Measurements from ENCODE around the gene RNF168.
"Not testable (repeated sequence)": the region's sequence is repeated elsewhere in the genome, so short reads cannot be mapped to it uniquely, and the experiment has no call there.

RNF168 gene

DNA sequence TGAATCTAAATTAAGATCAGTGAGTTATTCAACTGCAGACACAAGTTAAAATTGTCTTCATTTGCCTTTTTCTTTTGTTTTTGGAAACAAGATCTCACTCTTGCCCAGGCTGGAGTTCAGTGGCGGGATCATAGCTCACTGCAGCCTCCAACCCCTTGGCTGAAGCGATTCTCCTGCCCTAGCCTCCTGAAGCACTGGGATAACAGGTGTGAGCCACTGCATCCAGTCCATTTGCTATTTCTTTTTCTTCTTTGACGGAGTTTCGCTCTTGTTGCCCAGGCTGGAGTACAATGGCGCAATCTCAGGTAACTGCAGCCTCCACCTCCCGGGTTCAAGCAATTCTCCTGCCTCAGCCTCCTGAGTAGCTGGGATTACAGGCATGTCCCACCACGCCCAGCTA, 10.3 kb downstream of the RNF168 start:
- no peak overlapping the region for H3K4me3 ChIP-seq (replicated peaks in 1 of 2; ENCODE audit: low read depth in 2 of 2, low read length in 2 of 2)
- DNase-seq (ENCODE audit: low read depth in 2 of 2), result no peak
- TF ChIP-seq, protein P1, sequence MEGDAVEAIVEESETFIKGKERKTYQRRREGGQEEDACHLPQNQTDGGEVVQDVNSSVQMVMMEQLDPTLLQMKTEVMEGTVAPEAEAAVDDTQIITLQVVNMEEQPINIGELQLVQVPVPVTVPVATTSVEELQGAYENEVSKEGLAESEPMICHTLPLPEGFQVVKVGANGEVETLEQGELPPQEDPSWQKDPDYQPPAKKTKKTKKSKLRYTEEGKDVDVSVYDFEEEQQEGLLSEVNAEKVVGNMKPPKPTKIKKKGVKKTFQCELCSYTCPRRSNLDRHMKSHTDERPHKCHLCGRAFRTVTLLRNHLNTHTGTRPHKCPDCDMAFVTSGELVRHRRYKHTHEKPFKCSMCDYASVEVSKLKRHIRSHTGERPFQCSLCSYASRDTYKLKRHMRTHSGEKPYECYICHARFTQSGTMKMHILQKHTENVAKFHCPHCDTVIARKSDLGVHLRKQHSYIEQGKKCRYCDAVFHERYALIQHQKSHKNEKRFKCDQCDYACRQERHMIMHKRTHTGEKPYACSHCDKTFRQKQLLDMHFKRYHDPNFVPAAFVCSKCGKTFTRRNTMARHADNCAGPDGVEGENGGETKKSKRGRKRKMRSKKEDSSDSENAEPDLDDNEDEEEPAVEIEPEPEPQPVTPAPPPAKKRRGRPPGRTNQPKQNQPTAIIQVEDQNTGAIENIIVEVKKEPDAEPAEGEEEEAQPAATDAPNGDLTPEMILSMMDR (IDR thresholded peaks at IDR 0.05; ENCODE audit: low read depth, low read length), result no peak

DNA sequence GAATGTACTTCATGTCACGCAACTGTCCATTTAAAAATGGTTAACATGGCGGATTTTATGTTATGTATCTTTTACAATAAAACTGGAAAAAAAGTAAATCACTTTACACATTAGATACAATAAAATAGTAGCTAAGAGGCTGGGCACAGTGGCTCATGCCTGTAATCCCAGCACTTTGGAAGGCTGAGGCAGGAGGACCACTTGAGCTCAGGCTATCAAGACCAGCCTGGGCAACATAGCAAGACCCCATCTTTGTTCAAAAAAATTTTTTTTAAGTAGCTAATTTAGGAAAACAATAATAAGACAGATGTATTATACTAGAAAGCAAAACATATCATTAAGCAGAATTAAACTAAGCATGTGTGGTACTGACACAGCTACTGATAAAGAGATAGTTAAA, 11.5 kb downstream of the RNF168 start:
- no peak overlapping the region for H3K4me3 ChIP-seq (replicated peaks in 1 of 2; ENCODE audit: low read depth in 2 of 2, low read length in 2 of 2)
- TF ChIP-seq, protein P1 (IDR thresholded peaks at IDR 0.05; ENCODE audit: low read depth, low read length), result no peak
- no peak for DNase-seq (ENCODE audit: low read depth in 2 of 2)

DNA sequence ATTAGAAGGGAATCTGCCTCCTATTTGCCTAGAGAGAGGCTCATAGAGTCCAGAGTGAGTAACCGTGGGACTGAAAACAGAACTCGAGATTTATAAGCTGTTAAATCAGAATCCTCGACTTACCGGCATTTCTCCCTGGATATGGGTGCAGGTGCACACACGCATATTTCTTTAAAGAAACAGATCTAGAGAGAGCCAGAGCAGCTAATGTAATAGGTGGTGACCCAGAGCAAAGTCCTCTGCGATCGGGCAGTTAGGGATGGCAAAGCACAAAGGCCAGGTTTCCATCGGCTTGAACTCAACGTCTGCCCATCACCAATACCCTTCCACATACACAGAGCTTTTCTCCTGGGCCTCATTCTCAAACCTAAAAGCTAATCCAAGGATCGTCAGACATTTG, 13.8 kb downstream of the RNF168 start:
- no peak for DNase-seq (ENCODE audit: low read depth in 2 of 2)
- TF ChIP-seq, protein P1 (IDR thresholded peaks at IDR 0.05; ENCODE audit: low read depth, low read length), result no peak
- no peak overlapping the region for H3K4me3 ChIP-seq (replicated peaks in 1 of 2; ENCODE audit: low read depth in 2 of 2, low read length in 2 of 2)

DNA sequence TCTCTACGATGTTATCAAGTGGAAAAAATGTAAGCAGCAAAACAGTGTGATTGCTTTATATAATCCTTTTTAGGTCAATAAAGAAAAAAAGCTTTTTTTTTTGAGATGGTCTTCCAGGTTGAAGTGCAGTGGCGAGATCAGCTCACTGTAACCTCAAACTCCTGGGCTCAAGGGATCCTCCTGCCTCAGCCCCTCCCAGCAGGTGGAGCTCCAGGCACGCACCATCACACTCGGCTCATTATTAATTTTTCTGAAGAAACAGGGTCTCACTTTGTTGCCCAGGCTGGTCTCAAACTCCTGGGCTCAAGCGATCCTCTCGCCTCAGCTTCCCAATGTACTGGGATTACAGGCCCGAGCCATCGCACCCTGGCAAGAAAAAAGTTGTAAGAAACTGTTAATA, 17.3 kb downstream of the RNF168 start:
- H3K4me3 ChIP-seq (replicated peaks in 1 of 2; ENCODE audit: low read depth in 2 of 2, low read length in 2 of 2), result no peak overlapping the region
- peak; percentile 6 to 11 for DNase-seq (ENCODE audit: low read depth in 2 of 2)
- TF ChIP-seq, protein P1 (IDR thresholded peaks at IDR 0.05; ENCODE audit: low read depth, low read length), result peak; percentile 11

DNA sequence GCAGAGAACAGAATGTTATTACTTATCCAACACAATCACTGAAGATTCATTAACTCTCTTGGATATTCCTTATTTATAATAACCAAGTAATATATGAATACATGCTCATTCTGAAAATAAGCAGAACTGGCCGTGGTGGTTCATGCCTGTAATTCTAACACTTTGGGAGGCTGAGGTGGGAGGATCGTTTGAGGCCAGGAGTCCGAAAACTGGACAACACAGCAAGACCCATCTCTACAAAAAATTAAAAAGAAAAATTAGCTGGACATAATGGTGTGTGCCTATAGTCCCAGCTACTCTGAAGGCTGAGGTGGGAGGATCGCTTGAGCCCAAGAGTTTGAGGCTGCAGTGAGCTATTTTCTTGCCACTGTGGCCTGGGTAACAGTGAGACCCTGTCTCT, 25.9 kb downstream of the RNF168 start:
- no peak overlapping the region for H3K4me3 ChIP-seq (replicated peaks in 1 of 2; ENCODE audit: low read depth in 2 of 2, low read length in 2 of 2)
- no peak for DNase-seq (ENCODE audit: low read depth in 2 of 2)
- TF ChIP-seq, protein P1 (IDR thresholded peaks at IDR 0.05; ENCODE audit: low read depth, low read length), result no peak

DNA sequence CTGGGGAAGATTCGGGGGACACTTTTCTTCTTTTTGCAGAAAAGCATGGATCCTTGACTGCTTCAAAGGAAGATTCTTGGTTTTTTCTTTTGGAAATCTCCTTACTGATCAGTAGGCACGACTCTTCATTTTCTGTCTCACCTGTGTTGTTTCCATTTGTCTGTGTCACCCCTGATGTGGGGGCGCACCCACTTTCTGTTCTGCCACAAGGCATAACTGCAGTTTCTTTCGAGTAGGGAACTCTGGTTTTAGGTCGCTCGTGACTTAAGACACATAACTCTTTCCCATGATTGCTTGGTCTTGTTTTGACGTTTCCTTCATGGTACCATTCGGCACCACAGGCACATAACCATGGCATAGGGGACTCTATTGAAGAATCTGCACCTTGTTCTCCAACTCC, 31.3 kb downstream of the RNF168 start:
- DNase-seq (ENCODE audit: low read depth in 2 of 2), result no peak
- TF ChIP-seq, protein P1 (IDR thresholded peaks at IDR 0.05; ENCODE audit: low read depth, low read length), result no peak
- H3K4me3 ChIP-seq (replicated peaks in 1 of 2; ENCODE audit: low read depth in 2 of 2, low read length in 2 of 2), result no peak overlapping the region

DNA sequence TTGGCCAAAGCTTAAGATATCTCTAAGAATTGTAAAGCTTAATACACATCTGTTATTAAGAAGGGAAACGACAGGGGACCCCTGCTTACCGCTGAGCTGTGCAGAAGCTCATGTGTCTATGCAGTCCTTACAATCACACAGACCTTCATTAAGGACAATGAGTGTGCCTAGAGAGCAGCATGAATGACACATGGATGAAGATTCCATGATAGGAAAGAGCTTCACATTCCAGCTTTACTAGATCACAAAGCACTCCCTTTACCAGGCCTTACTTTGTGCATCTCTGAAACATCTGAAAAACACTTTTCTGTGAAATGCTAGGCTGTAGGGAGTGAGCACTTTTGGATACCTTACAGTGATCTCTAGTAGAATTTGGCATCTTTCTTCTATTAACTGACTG, 32.0 kb downstream of the RNF168 start:
- no peak overlapping the region for H3K4me3 ChIP-seq (replicated peaks in 1 of 2; ENCODE audit: low read depth in 2 of 2, low read length in 2 of 2)
- TF ChIP-seq, protein P1 (IDR thresholded peaks at IDR 0.05; ENCODE audit: low read depth, low read length), result no peak
- peak in 1 of 2 donors; percentile 18 for DNase-seq (ENCODE audit: low read depth in 2 of 2)

DNA sequence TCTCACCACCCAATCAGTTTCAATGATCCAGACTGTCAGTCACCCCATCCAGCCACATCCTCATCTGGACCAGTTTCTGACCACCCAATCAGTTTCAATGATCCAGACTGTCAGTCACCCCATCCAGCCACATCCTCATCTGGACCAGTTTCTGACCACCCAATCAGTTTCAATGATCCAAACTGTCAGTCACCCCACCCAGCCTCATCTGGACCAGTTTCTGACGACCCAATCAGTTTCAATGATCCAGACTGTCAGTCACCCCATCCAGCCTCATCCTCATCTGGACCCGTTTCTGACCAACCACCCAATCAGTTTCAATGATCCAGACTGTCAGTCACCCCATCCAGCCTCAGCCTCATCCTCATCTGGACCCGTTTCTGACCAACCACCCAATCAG, 33.4 kb downstream of the RNF168 start:
- H3K4me3 ChIP-seq (replicated peaks in 1 of 2; ENCODE audit: low read depth in 2 of 2, low read length in 2 of 2), result not testable (repeated sequence)

More for the DNA sequence above, 33.4 kb downstream of the RNF168 start:
- not testable (repeated sequence) for DNase-seq (ENCODE audit: low read depth in 2 of 2)

Data from cardiac fibroblast (primary cell).